Measurements from ENCODE around the gene UQCRHL. TPM values are rescaled to one million over a fixed set of nuclear protein-coding genes. Genes with fewer than 3 reads are reported as not detected.

UQCRHL gene
- total and polyA plus RNA-seq, 2 of the 4 experiments (the other 2 are of a cell fraction) = 1.4 to 2.4 TPM

- Histone ChIP-seq H2BK120ac (ENCODE audit: low read depth, low read length) (peak overlapping the region; percentile 57; the same call in 1 of the 2 replicates), H4K8ac (ENCODE audit: low read depth in 2 of 2, low read length in 2 of 2) (no peak overlapping the region; a peak in 1 of 4 replicates), H2AK5ac (ENCODE audit: low read depth, low read length) (peak overlapping the region; percentile 77), H4K5ac (ENCODE audit: low read depth, low read length) (no peak overlapping the region), H2AFZ (replicated peaks; ENCODE audit: low read length, poor library complexity) (peak overlapping the region; percentile 88), H3K79me1 (ENCODE audit: low read depth in 1 of 2, low read length in 2 of 2) (peaks cover 7 to 31% of the 10 kb centered on the region in 2 experiments), H3K18ac (ENCODE audit: low read depth, low read length) (no peak overlapping the region), H3K4me1 (ENCODE audit: control insufficient read depth, insufficient read depth, low read length) (no peaks in the 10 kb centered on the region), H3K9ac (ENCODE audit: low read depth, low read length) (peak overlapping the region; percentile 99), H2BK5ac (ENCODE audit: low read depth, low read length, poor library complexity, severe bottlenecking) (peak overlapping the region; percentile 79), H3K4me2 (ENCODE audit: low read depth, low read length) (peak overlapping the region; percentile 84), H3K14ac (replicated peaks; ENCODE audit: low read depth, low read length) (peak overlapping the region; percentile 97), H3K4ac (ENCODE audit: low read depth, low read length) (peak overlapping the region; percentile 83), H3K9me3 (ENCODE audit: control insufficient read depth, insufficient read depth, low read length) (no peaks in the 10 kb centered on the region), H4K91ac (ENCODE audit: insufficient read depth, low read depth, low read length) (peak overlapping the region; percentile 60; the same call in 1 of the 2 replicates), H2BK15ac (ENCODE audit: low read depth, low read length) (no peak overlapping the region), H3K4me3 (ENCODE audit: insufficient read depth, low read depth, low read length) (peak overlapping the region; percentile 94), H3K27ac (ENCODE audit: insufficient read depth, low read length) (peak overlapping the region; percentile 88), H3K36me3 (ENCODE audit: control insufficient read depth, insufficient read depth, low read length) (no peaks in the 10 kb centered on the region), H3K27me3 (ENCODE audit: control insufficient read depth, insufficient read depth, low read length) (no peaks in the 10 kb centered on the region), H2AK9ac (replicated peaks; ENCODE audit: low read depth, low read length, poor library complexity) (peak overlapping the region; percentile 94), H4K20me1 (ENCODE audit: insufficient read depth, low read length) (peaks cover 27% of the 10 kb centered on the region), H3K56ac (ENCODE audit: extremely low read depth, insufficient read depth, low read length) (peak overlapping the region; percentile 56; the same call in 1 of the 2 replicates), H3K9me1 (ENCODE audit: insufficient read depth, low read length) (0 out of 2 replicates have a peak, but pooled peaks cover 3% of the 10 kb centered on the region), H3K23ac (ENCODE audit: low read depth, low read length) (peak overlapping the region; percentile 99), H2BK20ac (ENCODE audit: low read depth, low read length) (no peak overlapping the region)
- no TSS peak for BruUV-seq (replicated peaks)
- ChIA-PET CTCF (no interaction called here), POLR2A (ENCODE audit: unreplicated experiment) (interaction anchor here (1.0 kb wide), 2 partner anchors 10 to 15 kb away, joined by 3 read pairs; no protein-coding TSS in a partner anchor)
- 0% methylated on average over 51 of the region's 104 CpGs; no CpG with 5 or more reads in 1 of the 2 experiments for WGBS, 2 experiments (ENCODE audit: extremely low coverage in 2 of 2, insufficient read length in 1 of 2)
- no peak for TF ChIP-seq MAFK (IDR thresholded peaks at IDR 0.05; ENCODE audit: low read depth, low read length)
- 0 out of 2 replicates have a peak, but pooled peaks have one; percentile 1 for TF ChIP-seq SMC3 (IDR thresholded peaks at IDR 0.05; ENCODE audit: low read depth, low read length)
- TF ChIP-seq POLR2A (IDR thresholded peaks at IDR 0.05; ENCODE audit: low read depth, low read length) = no peak
- intact Hi-C loops (cut with micrococcal nuclease) (loop anchor here (5.0 kb wide), 2 partner anchors 39 to 51 kb away; no protein-coding TSS in a partner anchor), in situ Hi-C loops (cut with MboI; ENCODE audit: low sequenced_read_pairs) (no loop called here), dilution Hi-C loops (cut with HindIII; ENCODE audit: low sequenced_read_pairs, unreplicated experiment) (no loop called here)
- ATAC-seq (ENCODE audit: low read depth) = peak; percentile 21
- DNase-seq = peak; percentile 23
Measured at GRCh38 chr1:15848143-15848928, 40.9 kb upstream of the UQCRHL start.

Data from IMR-90 (cell line).